ENCODE data around the gene COL18A1. TPM values are rescaled to one million over a fixed set of nuclear protein-coding genes. Genes with fewer than 3 reads are reported as not detected.
"Not testable (repeated sequence)": the region's sequence is repeated elsewhere in the genome, so short reads cannot be mapped to it uniquely, and the experiment has no call there.

The COL18A1 gene
- polyA plus RNA-seq, 1 of the 3 experiments (the other 2 are of a cell fraction) = 118 TPM

- TF ChIP-seq SMC3 (IDR thresholded peaks at IDR 0.05; ENCODE audit: low read depth, low read length) (no peak), TAF1 (IDR thresholded peaks at IDR 0.05; ENCODE audit: borderline replicate concordance, low read depth, low read length) (no peak), GABPA (IDR thresholded peaks at IDR 0.05; ENCODE audit: low read depth) (no peak), NRF1 (IDR thresholded peaks at IDR 0.05; ENCODE audit: low read depth, low read length) (no peak)
These were observed 31.5 kb downstream of the COL18A1 start (continued) for GRCh38 chr21:45436351-45437065.

- H3F3A ChIP-seq (replicated peaks; ENCODE audit: insufficient read depth); H2AFZ ChIP-seq (ENCODE audit: low read depth); H3K27me3 ChIP-seq (ENCODE audit: insufficient read depth); H3K36me3 ChIP-seq (replicated peaks in 1 of 2; ENCODE audit: control insufficient read depth in 1 of 2, insufficient read depth in 2 of 2, low read length in 1 of 2); POLR2A ChIA-PET; H3K4me3 ChIP-seq (ENCODE audit: low read depth in 2 of 2, low read length in 1 of 2); H3K4me1 ChIP-seq (ENCODE audit: control insufficient read depth in 1 of 2, insufficient read depth in 2 of 2, low read depth in 1 of 2, low read length in 1 of 2); H3K27ac ChIP-seq (ENCODE audit: low read depth in 2 of 2, low read length in 1 of 2); H3K9me2 ChIP-seq; H3K4me2 ChIP-seq; DNase-seq; H3K9me3 ChIP-seq; H3K9ac ChIP-seq: not testable (repeated sequence)
- Histone ChIP-seq H3K79me2 (ENCODE audit: insufficient read depth) (peaks cover 69% of the 10 kb centered on the region), H4K20me1 (ENCODE audit: insufficient read depth) (peaks cover 23% of the 10 kb centered on the region)
- CTCF ChIA-PET = interaction anchor here (0.6 to 4.7 kb wide), 5 partner anchors 19 to 300 kb away, joined by 3 to 57 read pairs (median 4); partner anchors contain the start of gene POFUT2
These were observed 32.9 kb downstream of the COL18A1 start for GRCh38 chr21:45437844-45438243.

GRCh38 chr21:45438391-45439145 lies 33.6 kb downstream of the COL18A1 start:
- H3K4me1 ChIP-seq (ENCODE audit: control insufficient read depth in 1 of 2, insufficient read depth in 2 of 2, low read depth in 1 of 2, low read length in 1 of 2) = peaks cover 0 to 4% of the 10 kb centered on the region in 2 experiments; a peak in 1 of 4 replicates
- 80% methylated on average over 23 of the region's 26 CpGs for WGBS (ENCODE audit: low lambda C conversion rate)
- no peaks in the 10 kb centered on the region for H3K9me2 ChIP-seq
- H2AFZ ChIP-seq (ENCODE audit: low read depth) = no peak overlapping the region
- H3K27ac ChIP-seq (ENCODE audit: low read depth in 2 of 2, low read length in 1 of 2) = peak overlapping the region in 1 of 2 experiments; percentile 32; a peak in 1 of 4 replicates
- ChIA-PET POLR2A (no interaction called here), CTCF (interaction anchor here (0.6 to 4.7 kb wide), 7 partner anchors 11 to 301 kb away, joined by 3 to 57 read pairs (median 4); partner anchors contain the start of gene POFUT2)
- no peaks in the 10 kb centered on the region for H3K36me3 ChIP-seq (replicated peaks in 1 of 2; ENCODE audit: control insufficient read depth in 1 of 2, insufficient read depth in 2 of 2, low read length in 1 of 2)
- no peaks in the 10 kb centered on the region for H3F3A ChIP-seq (replicated peaks; ENCODE audit: insufficient read depth)
- no peak overlapping the region for H3K4me3 ChIP-seq (ENCODE audit: low read depth in 2 of 2, low read length in 1 of 2)
- peaks cover 22% of the 10 kb centered on the region for H4K20me1 ChIP-seq (ENCODE audit: insufficient read depth)
- H3K4me2 ChIP-seq = no peak overlapping the region
- no peak for DNase-seq
- peaks cover 67% of the 10 kb centered on the region for H3K79me2 ChIP-seq (ENCODE audit: insufficient read depth)
- no peaks in the 10 kb centered on the region for H3K9me3 ChIP-seq
- TF ChIP-seq GATA2 (CRISPR knock-in tag; IDR thresholded peaks at IDR 0.05) = no peak
- TF ChIP-seq NFIC (IDR thresholded peaks at IDR 0.05; ENCODE audit: borderline replicate concordance) = no peak
- TF ChIP-seq USF2 (IDR thresholded peaks at IDR 0.05; ENCODE audit: borderline replicate concordance, low read depth, low read length) = no peak
- TF ChIP-seq POLR2AphosphoS5 (IDR thresholded peaks at IDR 0.05; ENCODE audit: low read depth, low read length) = no peak
- no peak for TF ChIP-seq TAF1 (IDR thresholded peaks at IDR 0.05; ENCODE audit: borderline replicate concordance, low read depth, low read length)
- TF ChIP-seq PBX3 (IDR thresholded peaks at IDR 0.05) = no peak
- TF ChIP-seq FOXJ3 (CRISPR knock-in tag; IDR thresholded peaks at IDR 0.05) = no peak
- TF ChIP-seq RXRA (IDR thresholded peaks at IDR 0.05; ENCODE audit: borderline replicate concordance, low read depth) = no peak
- TF ChIP-seq GABPA (IDR thresholded peaks at IDR 0.05; ENCODE audit: low read depth) = no peak
- no peak for TF ChIP-seq RFX5 (IDR thresholded peaks at IDR 0.05; ENCODE audit: low read length)
- no peak for TF ChIP-seq ELF1 (IDR thresholded peaks at IDR 0.05)
- no peak for TF ChIP-seq EP300 (IDR thresholded peaks at IDR 0.05; ENCODE audit: borderline replicate concordance in 1 of 2, low read depth in 1 of 2, low read length in 1 of 2)
- no peak for TF ChIP-seq RCOR1 (IDR thresholded peaks at IDR 0.05; ENCODE audit: low read length)
- TF ChIP-seq JUND (IDR thresholded peaks at IDR 0.05) = no peak
- no peaks in the 10 kb centered on the region for H3K27me3 ChIP-seq (ENCODE audit: insufficient read depth)
- no peak overlapping the region for H3K9ac ChIP-seq
